ENCODE results near the gene CHST4. TPM values are rescaled to one million over a fixed set of nuclear protein-coding genes. Genes with fewer than 3 reads are reported as not detected.
"Not testable (repeated sequence)": the region's sequence is repeated elsewhere in the genome, so short reads cannot be mapped to it uniquely, and the experiment has no call there.

CHST4 gene
- total RNA-seq, 1 donor from 2014 or later: not detected

DNA sequence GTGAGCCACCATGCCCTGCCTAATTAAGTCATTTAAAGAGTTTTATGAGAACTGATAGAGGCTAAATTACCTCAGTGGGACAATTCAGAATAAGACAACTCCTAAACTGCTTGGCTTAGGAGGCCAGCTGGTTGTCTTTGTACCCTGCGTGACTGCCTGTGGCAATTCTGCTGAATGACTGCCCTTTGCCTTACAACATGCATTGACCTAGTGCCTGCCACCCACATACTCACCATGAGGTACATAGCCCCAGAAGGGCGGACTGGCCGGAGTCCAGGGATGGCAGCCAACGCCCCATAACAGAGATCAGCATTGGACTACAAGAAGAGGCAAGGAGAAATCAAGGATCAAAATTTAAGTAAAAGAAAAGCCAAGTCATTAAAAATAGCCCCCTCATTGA lies 43.4 kb downstream of the CHST4 start:
- no peak for DNase-seq (ENCODE audit: low read depth in 2 of 2)

GRCh38 chr16:71570144-71570543 lies 43.9 kb downstream of the CHST4 start:
- no peak for DNase-seq (ENCODE audit: low read depth in 2 of 2)

- no peak for DNase-seq (ENCODE audit: low read depth in 2 of 2)
These were observed 46.4 kb downstream of the CHST4 start for GRCh38 chr16:71572497-71573116.

DNA sequence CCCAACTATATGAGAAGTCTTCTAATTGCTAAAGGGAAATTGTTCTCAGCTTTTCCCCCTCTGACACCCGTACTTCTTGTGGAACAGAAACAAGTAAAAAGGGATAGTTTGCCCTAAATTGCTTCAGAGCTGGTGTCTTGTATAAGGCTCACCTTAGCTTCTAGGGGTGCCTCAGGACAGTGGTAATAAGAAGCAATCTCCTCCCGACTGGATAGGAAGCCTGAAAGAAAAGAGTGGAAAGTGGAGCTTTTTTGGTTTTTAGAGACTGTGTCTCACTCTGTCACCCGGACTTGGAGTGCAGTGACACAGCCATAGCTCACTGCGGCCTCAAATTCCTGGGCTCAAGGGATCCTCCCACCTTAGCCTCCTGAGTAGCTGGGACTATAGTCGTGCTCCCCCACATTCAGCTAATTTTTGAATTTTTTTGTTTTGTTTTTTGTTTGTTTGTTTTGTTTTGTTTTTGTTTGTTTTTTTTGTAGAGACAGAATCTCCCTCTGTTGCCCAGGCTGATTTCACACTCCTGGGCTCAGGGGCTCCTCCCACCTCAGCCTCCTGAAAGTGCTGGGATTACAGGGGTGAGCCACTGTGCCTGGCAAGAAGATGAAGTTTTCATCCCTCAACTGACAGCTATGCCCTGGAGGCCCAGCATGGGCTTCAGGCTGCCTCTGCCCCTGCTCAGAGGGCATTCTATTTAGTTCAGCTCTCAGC lies 47.3 kb downstream of the CHST4 start:
- DNase-seq (ENCODE audit: low read depth in 2 of 2): no peak

- DNase-seq (ENCODE audit: low read depth in 2 of 2): no peak
These were observed 48.5 kb downstream of the CHST4 start for GRCh38 chr16:71574702-71575101.

DNA sequence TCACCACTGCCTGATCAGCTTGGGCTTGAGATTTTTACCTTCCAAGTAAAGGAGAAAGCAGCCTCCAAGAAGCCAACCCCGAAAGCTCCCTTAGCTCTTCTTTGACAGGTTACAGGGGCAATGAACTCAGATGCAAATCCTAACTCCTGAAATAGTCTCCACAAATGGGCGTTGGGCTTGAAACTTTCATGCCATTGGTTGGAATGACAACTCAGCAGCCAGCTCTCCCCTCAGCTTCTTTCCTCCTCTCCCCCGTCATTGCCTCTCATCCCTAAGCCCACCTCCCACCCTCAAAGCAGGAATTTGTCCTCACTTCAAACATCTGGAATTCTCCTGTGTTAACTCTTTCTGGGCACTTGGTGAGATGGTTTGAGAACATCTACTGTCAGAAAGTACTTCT lies 50.7 kb downstream of the CHST4 start, which contains the start of gene TAT:
TSS of gene TAT (minus strand) at position 122 of the 400 bp plus-strand sequence. CDS start 677 bp downstream, outside the sequence.
- DNase-seq (ENCODE audit: low read depth in 2 of 2): no peak

GRCh38 chr16:71582553-71582848 lies 56.3 kb downstream of the CHST4 start:
- not testable (repeated sequence) for DNase-seq (ENCODE audit: low read depth in 2 of 2)

- no peak for DNase-seq (ENCODE audit: low read depth in 2 of 2)
These were observed 58.5 kb downstream of the CHST4 start for GRCh38 chr16:71584543-71585317.

DNA sequence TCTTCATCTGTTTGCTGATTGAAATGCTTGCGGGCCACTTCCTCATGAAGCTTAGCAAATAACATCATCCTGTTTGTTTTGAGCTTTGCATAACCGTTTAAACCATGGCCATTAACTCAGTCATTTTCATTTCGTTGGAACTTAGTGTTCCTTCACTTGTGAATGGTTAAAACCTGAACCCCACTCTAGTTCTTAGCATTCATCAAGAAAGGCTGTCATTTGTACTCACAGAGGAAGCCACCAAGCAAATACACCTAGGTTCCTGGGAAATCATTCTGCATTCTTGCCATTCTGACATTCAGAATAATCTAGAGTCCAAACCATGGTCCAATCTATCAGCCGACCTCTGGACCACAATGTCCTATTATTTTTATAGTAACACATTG lies 59.1 kb downstream of the CHST4 start:
- DNase-seq (ENCODE audit: low read depth in 2 of 2): no peak

Other genes starting within 250 kb of the CHST4 start
- gene CMTR2, start 237.0 kb upstream of the CHST4 start, total RNA-seq: 19.2 and 28.0 TPM in 2 replicates
- not detected in 2 replicates for gene CALB2, start 167.7 kb upstream of the CHST4 start, total RNA-seq
- not detected in 2 replicates for gene TLE7, start 84.4 kb upstream of the CHST4 start, total RNA-seq
- gene ZNF23, start 64.2 kb upstream of the CHST4 start, total RNA-seq: 2.8 and 3.8 TPM in 2 replicates
- gene ZNF19, start 37.1 kb upstream of the CHST4 start, total RNA-seq: 1.2 and 1.5 TPM in 2 replicates
- not detected in 2 replicates for gene TAT, start 50.7 kb downstream of the CHST4 start, total RNA-seq
- gene MARVELD3, start 99.8 kb downstream of the CHST4 start, total RNA-seq: 0.22 TPM in 1 of 2 replicates, not detected in the other
- gene PHLPP2, start 198.3 kb downstream of the CHST4 start, total RNA-seq: 4.6 and 6.5 TPM in 2 replicates

Measured in lung microvascular endothelial cell (primary cell).